Fibroblast of skin of left quadriceps (primary cell): ENCODE measurements around the gene METTL6.
"Not testable (repeated sequence)": the region's sequence is repeated elsewhere in the genome, so short reads cannot be mapped to it uniquely, and the experiment has no call there.

ENCODE experiments used
- DNase-seq, 2 experiments: peaks; one replicate each; pipeline ENCODE4 v3.0.0-alpha.2; 2013; ENCODE audit warnings: low read depth in 2 of 2

The METTL6 gene

GRCh38 chr3:15368561-15369135, 58.7 kb downstream of the METTL6 start:
- DNase-seq, result no peak

- no peak for DNase-seq
Observed at GRCh38 chr3:15367059-15367458, 60.3 kb downstream of the METTL6 start.

- DNase-seq, result not testable (repeated sequence)
Observed at GRCh38 chr3:15364078-15364477, 63.3 kb downstream of the METTL6 start.

- DNase-seq, result no peak
Observed at GRCh38 chr3:15361494-15362214, 65.7 kb downstream of the METTL6 start.

GRCh38 chr3:15360788-15361493, 66.4 kb downstream of the METTL6 start:
- DNase-seq, result peak; percentile 58 to 63
